C4-2B (cell line): Measurements from ENCODE around the gene SLC35A1.

Source experiments
- CTCF ChIP-seq: fragments of 450-650 bp; conservative IDR thresholded peaks from 2 replicates; pipeline ENCODE4 v1.5.1; 2017; ENCODE audit warnings: mild to moderate bottlenecking
- ZFX ChIP-seq: fragments of 450-650 bp; IDR thresholded peaks from 2 replicates; pipeline ENCODE4 v1.6.1; 2017

- TF ChIP-seq CTCF: no peak
- TF ChIP-seq ZFX: no peak
Measured at GRCh38 chr6:87487555-87487954, 14.8 kb downstream of the SLC35A1 start.
